GM20431 (cell line): ENCODE data around the gene KRTAP1-3.
"Not testable (repeated sequence)": the region's sequence is repeated elsewhere in the genome, so short reads cannot be mapped to it uniquely, and the experiment has no call there.

Experiments
- in situ Hi-C: fragments of 300-500 bp; cut with MseI, MboI; formaldehyde crosslinking; loops from one replicate; pipeline ENCODE4 v1.15.0; 2020; ENCODE audit warnings: low sequenced_read_pairs; ENCODE audit not compliant: unreplicated experiment

KRTAP1-3 gene

GRCh38 chr17:41034346-41034935 is at the start of gene KRTAP1-3:
TSS of gene KRTAP1-3 (minus strand) at chr17:41034874. CDS start at chr17:41034821, 53 bp downstream.
- in situ Hi-C loops = not testable (repeated sequence)

GRCh38 chr17:41084100-41084856 is 49.6 kb upstream of the KRTAP1-3 start, which contains the start of gene KRTAP4-7:
TSS of gene KRTAP4-7 (plus strand) at chr17:41084150. CDS start at chr17:41084207, 57 bp downstream.
- in situ Hi-C loops = not testable (repeated sequence)

- in situ Hi-C loops = not testable (repeated sequence)
These were observed 48.8 kb upstream of the KRTAP1-3 start for GRCh38 chr17:41083427-41083826.

GRCh38 chr17:41082626-41083025 is 48.0 kb upstream of the KRTAP1-3 start:
- in situ Hi-C loops = no loop called here

GRCh38 chr17:41076788-41077187 is 42.1 kb upstream of the KRTAP1-3 start:
- in situ Hi-C loops = no loop called here

GRCh38 chr17:41073676-41074075 is 39.0 kb upstream of the KRTAP1-3 start:
- in situ Hi-C loops = no loop called here

- in situ Hi-C loops = no loop called here
These were observed 37.1 kb upstream of the KRTAP1-3 start for GRCh38 chr17:41071606-41072360.

- in situ Hi-C loops = no loop called here
These were observed 34.4 kb upstream of the KRTAP1-3 start for GRCh38 chr17:41069031-41069430.

GRCh38 chr17:41067281-41067680 is 32.6 kb upstream of the KRTAP1-3 start:
- in situ Hi-C loops = no loop called here

- in situ Hi-C loops = no loop called here
These were observed 31.4 kb upstream of the KRTAP1-3 start, which contains the start of gene KRTAP2-4 for GRCh38 chr17:41065829-41066624. TSS of gene KRTAP2-4 (minus strand) at chr17:41065879. CDS start at chr17:41065845, 34 bp downstream.

- in situ Hi-C loops = not testable (repeated sequence)
These were observed 30.5 kb upstream of the KRTAP1-3 start for GRCh38 chr17:41065016-41065689.

- in situ Hi-C loops = no loop called here
These were observed 29.6 kb upstream of the KRTAP1-3 start for GRCh38 chr17:41064301-41064700.

GRCh38 chr17:41063449-41063848 is 28.8 kb upstream of the KRTAP1-3 start:
- in situ Hi-C loops = no loop called here

- in situ Hi-C loops = no loop called here
These were observed 27.3 kb upstream of the KRTAP1-3 start for GRCh38 chr17:41061964-41062363.

GRCh38 chr17:41060052-41060604 is 25.5 kb upstream of the KRTAP1-3 start, which contains the start of gene KRTAP2-3:
TSS of gene KRTAP2-3 (minus strand) at chr17:41060114. CDS start at chr17:41060050, 64 bp downstream.
- in situ Hi-C loops = no loop called here

GRCh38 chr17:41059276-41060051 is 24.8 kb upstream of the KRTAP1-3 start:
- in situ Hi-C loops = not testable (repeated sequence)

GRCh38 chr17:41058741-41059140 is 24.1 kb upstream of the KRTAP1-3 start:
- in situ Hi-C loops = no loop called here

GRCh38 chr17:41057547-41057946 is 22.9 kb upstream of the KRTAP1-3 start:
- in situ Hi-C loops = no loop called here
